Natural killer cell (primary cell): Measurements from ENCODE around the gene STK25. TPM values are rescaled to one million over a fixed set of nuclear protein-coding genes. Genes with fewer than 3 reads are reported as not detected.

ENCODE experiments used
- ATAC-seq, 3 donors: fragments of 150-1000 bp in 2 of 3; fragments of 200-7000 bp in 1 of 3; cut with Tn5 transposase; 1 replicate in 1 of 3; 2 replicates in 2 of 3; pipeline ENCODE4 v1.10.0; 2021; ENCODE audit warnings: mild to moderate bottlenecking in 2 of 3, moderate library complexity in 2 of 3
- DNase-seq, 2 donors: peaks; one replicate each; pipeline versions ENCODE4 v3.0.0 to v3.0.0-alpha.2; 2013 to 2021; ENCODE audit warnings: mixed read lengths in 1 of 2
- H3K27ac ChIP-seq: one replicate; pipeline ENCODE4 v1.5.1; 2013; ENCODE audit warnings: mild to moderate bottlenecking, low read length
- H3K27me3 ChIP-seq: one replicate; pipeline ENCODE4 v1.6.1; 2013; ENCODE audit warnings: low read length; ENCODE audit not compliant: control insufficient read depth, insufficient read depth
- H3K36me3 ChIP-seq: one replicate; pipeline ENCODE4 v1.6.1; 2013; ENCODE audit warnings: low read length; ENCODE audit not compliant: control insufficient read depth, insufficient read depth
- H3K4me1 ChIP-seq: one replicate; pipeline ENCODE4 v1.6.1; 2013; ENCODE audit warnings: low read length; ENCODE audit not compliant: control insufficient read depth, insufficient read depth
- H3K4me3 ChIP-seq: one replicate; pipeline ENCODE4 v1.5.1; 2013; ENCODE audit warnings: low read length
- H3K9me3 ChIP-seq: one replicate; pipeline ENCODE4 v1.6.1; 2013; ENCODE audit warnings: low read length; ENCODE audit not compliant: control insufficient read depth, insufficient read depth
- H3K27ac Mint-ChIP-seq, 2 donors: one replicate each; pipeline ENCODE4 v1.8.0; 2022; ENCODE audit warnings: mild to moderate bottlenecking in 2 of 2, mixed read lengths in 2 of 2, moderate library complexity in 1 of 2
- H3K27me3 Mint-ChIP-seq, 2 donors: one replicate each; pipeline ENCODE4 v1.8.0; 2022; ENCODE audit warnings: low read depth in 2 of 2, mixed read lengths in 2 of 2
- H3K36me3 Mint-ChIP-seq: one replicate; pipeline ENCODE4 v1.8.0; 2022; ENCODE audit warnings: mixed read lengths
- H3K4me1 Mint-ChIP-seq, 2 donors: one replicate each; pipeline ENCODE4 v1.8.0; 2022; ENCODE audit warnings: mixed read lengths in 2 of 2
- H3K4me3 Mint-ChIP-seq: one replicate; pipeline ENCODE4 v1.8.0; 2022; ENCODE audit warnings: mild to moderate bottlenecking, moderate library complexity, mixed read lengths
- H3K9me3 Mint-ChIP-seq, 2 donors: one replicate each; pipeline ENCODE4 v1.8.0; 2022; ENCODE audit warnings: mixed read lengths in 2 of 2
- CTCF ChIP-seq: fragments of 200-600 bp; IDR thresholded peaks from one replicate; pipeline ENCODE4 v1.8.0; 2022; ENCODE audit warnings: antibody characterized with exemption
- WGBS: methylation state at CpG from one replicate; pipeline ENCODE4 v1.1.7; 2013; ENCODE audit warnings: missing lambda C conversion rate; ENCODE audit not compliant: insufficient coverage; 5-methylcytosine and 5-hydroxymethylcytosine counted together
- intact Hi-C: fragments of 100-400 bp; cut with micrococcal nuclease; formaldehyde crosslinking; loops from one replicate; pipeline ENCODE4 v1.14.2; 2022
- total RNA-seq, 4 donors: library from RNA; stranded (reverse); fragments of 120-200 nt in 1 of 4; gene quantifications; one replicate each; pipeline versions ENCODE4 v1.2.3 to v1.2.4, GENCODE V29; 2013 to 2022

Gene STK25
- total RNA-seq, result 100 to 1,000 TPM; 110 to 140 (median 135) TPM
- 97.0 TPM for total RNA-seq (2013)

- peaks cover 24% of the 10 kb centered on the region for H3K4me1 ChIP-seq
- Mint-ChIP-seq H3K27me3 (no peaks in the 10 kb centered on the region), H3K4me3 (peak within 1 kb of the TSS; percentile 83), H3K27ac (peak within 1 kb of the TSS; percentile 80 to 82), H3K36me3 (no peaks in the 10 kb centered on the region), H3K4me1 (peaks cover 7 to 31% of the 10 kb centered on the region in 2 donors), H3K9me3 (no peaks in the 10 kb centered on the region)
- ATAC-seq (peak; percentile 94 to 98 (median 95)), DNase-seq (peak; percentile 92 to 98)
- under 1% methylated on average over 118 of the region's 122 CpGs for WGBS
- H3K27me3 ChIP-seq, result no peaks in the 10 kb centered on the region
- no peaks in the 10 kb centered on the region for H3K9me3 ChIP-seq
- intact Hi-C loops, result loop anchor here (5.0 kb wide), 2 partner anchors 129 to 191 kb away; partner anchors contain the start of genes ATG4B, HDLBP, SEPTIN2 and THAP4
- peak; percentile 23 for TF ChIP-seq CTCF
- H3K36me3 ChIP-seq, result no peaks in the 10 kb centered on the region
- H3K27ac ChIP-seq, result peak within 1 kb of the TSS; percentile 83
- H3K4me3 ChIP-seq, result peak within 1 kb of the TSS; percentile 70
These were observed at the start of gene STK25 for GRCh38 chr2:241508240-241509154. Gene STK25, minus strand, starts transcription at chr2:241508584. Its CDS starts 549 bp downstream, at chr2:241508035.

GRCh38 chr2:241556746-241557145 is 48.4 kb upstream of the STK25 start:
- Mint-ChIP-seq H3K4me3 (no peak overlapping the region), H3K9me3 (peaks cover 0 to 4% of the 10 kb centered on the region in 2 donors), H3K36me3 (peaks cover 9% of the 10 kb centered on the region), H3K27me3 (peaks cover 16% of the 10 kb centered on the region in 2 donors), H3K27ac (no peak overlapping the region), H3K4me1 (peaks cover 0 to 11% of the 10 kb centered on the region in 2 donors)
- Histone ChIP-seq H3K36me3 (no peaks in the 10 kb centered on the region), H3K9me3 (peaks cover 3% of the 10 kb centered on the region), H3K27ac (no peak overlapping the region), H3K4me1 (peaks cover 14% of the 10 kb centered on the region), H3K27me3 (peaks cover 13% of the 10 kb centered on the region), H3K4me3 (no peak overlapping the region)
- DNase-seq (no peak), ATAC-seq (no peak)
- no peak for TF ChIP-seq CTCF
- intact Hi-C loops, result no loop called here

GRCh38 chr2:241555711-241556110 is 47.3 kb upstream of the STK25 start:
- Mint-ChIP-seq H3K9me3 (peaks cover 0 to 4% of the 10 kb centered on the region in 2 donors), H3K4me3 (peak overlapping the region; percentile 28), H3K27me3 (peaks cover 16 to 22% of the 10 kb centered on the region in 2 donors), H3K36me3 (peaks cover 9% of the 10 kb centered on the region), H3K27ac (no peak overlapping the region), H3K4me1 (peaks cover 0 to 11% of the 10 kb centered on the region in 2 donors)
- no peaks in the 10 kb centered on the region for H3K36me3 ChIP-seq
- 33% methylated on average over 3 of the region's 3 CpGs for WGBS
- DNase-seq (no peak), ATAC-seq (no peak)
- peaks cover 3% of the 10 kb centered on the region for H3K9me3 ChIP-seq
- H3K4me3 ChIP-seq, result no peak overlapping the region
- TF ChIP-seq CTCF, result no peak
- peaks cover 13% of the 10 kb centered on the region for H3K27me3 ChIP-seq
- H3K27ac ChIP-seq, result no peak overlapping the region
- intact Hi-C loops, result no loop called here
- H3K4me1 ChIP-seq, result peaks cover 21% of the 10 kb centered on the region
